ENCODE measurements around the gene FASTKD2. TPM values are rescaled to one million over a fixed set of nuclear protein-coding genes. Genes with fewer than 3 reads are reported as not detected.

The FASTKD2 gene
- total RNA-seq, 5 donors from 2014 or later (not counting 1 experiment from before 2014, with no cell fraction given), result 18.3 to 25.8 (median 21.7) TPM

DNA sequence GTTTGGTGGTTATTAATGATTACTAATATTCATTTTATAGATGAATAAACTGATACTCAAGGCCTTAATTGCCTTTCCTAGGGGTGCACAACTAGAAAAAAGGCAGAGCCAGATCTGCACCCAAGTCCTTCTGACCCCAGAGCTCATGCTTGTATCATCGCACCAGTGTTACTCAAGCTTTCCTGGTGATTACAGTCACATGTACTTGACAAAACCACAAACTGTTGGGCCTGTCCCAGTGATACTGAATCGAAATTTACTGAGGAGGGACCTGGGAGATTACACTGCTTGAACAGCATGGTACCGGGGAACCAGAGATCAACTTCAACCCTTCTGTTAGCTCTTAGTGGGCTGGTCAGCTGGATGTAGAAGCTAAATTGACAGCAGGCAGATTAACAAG is 33.7 kb downstream of the FASTKD2 start:
- 40% methylated on average over 1 of the region's 3 CpGs for WGBS (ENCODE audit: insufficient coverage)
- Histone ChIP-seq H3K27ac (ENCODE audit: low read length) (no peak overlapping the region), H3K9me3 (no peaks in the 10 kb centered on the region), H3K27me3 (replicated peaks in 1 of 2; ENCODE audit: control insufficient read depth in 2 of 2, extremely low read depth in 1 of 2, insufficient read depth in 2 of 2, low read length in 1 of 2) (no peaks in the 10 kb centered on the region), H3K4me1 (ENCODE audit: control insufficient read depth in 1 of 2, extremely low read depth in 1 of 2, insufficient read depth in 2 of 2, low read length in 2 of 2) (peaks cover 0 to 7% of the 10 kb centered on the region in 2 experiments), H3K4me3 (ENCODE audit: control insufficient read depth in 1 of 2, extremely low read depth in 1 of 2, low read length in 1 of 2) (no peak overlapping the region), H3K36me3 (ENCODE audit: control insufficient read depth in 2 of 2, extremely low read depth in 1 of 2, insufficient read depth in 1 of 2, low read length in 1 of 2) (peaks cover 0 to 2% of the 10 kb centered on the region in 2 donors)
- Mint-ChIP-seq H3K9me3 (no peaks in the 10 kb centered on the region), H3K27me3 (no peaks in the 10 kb centered on the region), H3K4me1 (peaks cover 16 to 18% (median 17%) of the 10 kb centered on the region in 3 donors), H3K4me3 (no peak overlapping the region), H3K27ac (no peak overlapping the region), H3K36me3 (peaks cover 5% of the 10 kb centered on the region)
- no peak for ATAC-seq (replicated peaks in 1 of 4)
- ChIA-PET POLR2A (no interaction called here), CTCF (interaction anchor here (0.6 to 1.9 kb wide), 6 partner anchors 16 to 1274 kb away, joined by 3 to 9 read pairs (median 3); no protein-coding TSS in a partner anchor)
- no peak for DNase-seq

- peaks cover 0 to 7% of the 10 kb centered on the region in 2 experiments for H3K4me1 ChIP-seq (ENCODE audit: control insufficient read depth in 1 of 2, extremely low read depth in 1 of 2, insufficient read depth in 2 of 2, low read length in 2 of 2)
- Mint-ChIP-seq H3K27me3 (no peaks in the 10 kb centered on the region), H3K4me3 (peak overlapping the region; percentile 47 to 64 (median 56)), H3K36me3 (peaks cover 4% of the 10 kb centered on the region), H3K27ac (peak overlapping the region in 1 of 2 donors; percentile 61), H3K4me1 (peaks cover 16 to 18% (median 17%) of the 10 kb centered on the region in 3 donors), H3K9me3 (no peaks in the 10 kb centered on the region)
- H3K27ac ChIP-seq (ENCODE audit: low read length), result no peak overlapping the region
- DNase-seq (peak in 32 of 35 experiments; percentile 2 to 69 (median 28)), ATAC-seq (replicated peaks in 1 of 4) (peak in 3 of 4 experiments; percentile 50 to 65 (median 53))
- POLR2A ChIA-PET, result no interaction called here
- no peaks in the 10 kb centered on the region for H3K27me3 ChIP-seq (replicated peaks in 1 of 2; ENCODE audit: control insufficient read depth in 2 of 2, extremely low read depth in 1 of 2, insufficient read depth in 2 of 2, low read length in 1 of 2)
- no peaks in the 10 kb centered on the region for H3K9me3 ChIP-seq
- peaks cover 0 to 2% of the 10 kb centered on the region in 2 donors for H3K36me3 ChIP-seq (ENCODE audit: control insufficient read depth in 2 of 2, extremely low read depth in 1 of 2, insufficient read depth in 1 of 2, low read length in 1 of 2)
- CTCF ChIA-PET, result interaction anchor here (0.6 to 1.5 kb wide), 9 partner anchors 9 to 1372 kb away, joined by 3 to 10 read pairs (median 3); no protein-coding TSS in a partner anchor
- H3K4me3 ChIP-seq (ENCODE audit: control insufficient read depth in 1 of 2, extremely low read depth in 1 of 2, low read length in 1 of 2), result peak overlapping the region in 1 of 2 donors; percentile 13
- WGBS (ENCODE audit: insufficient coverage), result 32% methylated on average over 5 of the region's 12 CpGs
Measured at GRCh38 chr2:206800506-206801417, 35.4 kb downstream of the FASTKD2 start.

DNA sequence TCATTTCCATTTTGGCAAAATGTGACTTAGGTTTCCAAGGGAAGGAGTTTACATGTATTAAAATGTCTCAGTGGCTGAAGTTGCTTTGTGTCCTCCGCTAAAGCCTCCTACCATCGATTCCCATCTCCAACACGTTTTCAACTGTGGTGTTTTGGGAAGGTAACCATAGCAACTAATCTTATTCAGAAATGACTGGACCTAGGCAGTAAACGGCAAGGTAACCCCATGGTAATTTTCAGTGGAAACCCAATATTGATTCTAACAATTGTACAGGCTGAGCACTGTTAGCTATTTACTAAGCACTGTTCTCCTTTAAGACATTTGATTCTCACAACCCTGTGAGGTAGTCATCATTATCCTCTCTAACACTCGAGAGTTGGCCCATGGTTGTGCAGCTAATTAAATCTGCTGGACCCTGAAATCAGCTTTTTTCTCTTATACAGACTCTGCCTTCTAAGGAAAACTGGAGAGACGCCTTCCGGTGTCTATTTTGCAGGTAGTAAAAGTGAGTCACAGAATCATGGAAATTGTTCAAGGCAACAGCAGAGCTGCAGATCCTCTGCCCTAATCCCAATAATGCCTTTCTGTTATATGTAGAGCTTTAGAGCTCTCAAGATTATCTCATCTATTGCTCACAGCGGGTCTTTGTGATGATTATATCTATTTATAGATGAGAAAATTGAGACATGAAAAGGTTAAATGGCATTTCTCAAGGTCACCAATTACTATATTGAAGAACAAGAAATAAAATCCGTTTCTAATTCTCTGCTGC is 36.2 kb downstream of the FASTKD2 start:
- Mint-ChIP-seq H3K4me1 (peaks cover 16 to 18% (median 17%) of the 10 kb centered on the region in 3 donors), H3K27ac (no peak overlapping the region), H3K9me3 (no peaks in the 10 kb centered on the region), H3K4me3 (no peak overlapping the region), H3K36me3 (peaks cover 4% of the 10 kb centered on the region), H3K27me3 (no peaks in the 10 kb centered on the region)
- peaks cover 0 to 7% of the 10 kb centered on the region in 2 experiments for H3K4me1 ChIP-seq (ENCODE audit: control insufficient read depth in 1 of 2, extremely low read depth in 1 of 2, insufficient read depth in 2 of 2, low read length in 2 of 2)
- ATAC-seq (replicated peaks in 1 of 4) (no peak), DNase-seq (no peak)
- H3K27me3 ChIP-seq (replicated peaks in 1 of 2; ENCODE audit: control insufficient read depth in 2 of 2, extremely low read depth in 1 of 2, insufficient read depth in 2 of 2, low read length in 1 of 2), result no peaks in the 10 kb centered on the region
- no peaks in the 10 kb centered on the region for H3K36me3 ChIP-seq (ENCODE audit: control insufficient read depth in 2 of 2, extremely low read depth in 1 of 2, insufficient read depth in 1 of 2, low read length in 1 of 2)
- H3K27ac ChIP-seq (ENCODE audit: low read length), result no peak overlapping the region
- WGBS (ENCODE audit: insufficient coverage), result 86% methylated on average over 1 of the region's 9 CpGs
- no peaks in the 10 kb centered on the region for H3K9me3 ChIP-seq
- CTCF ChIA-PET, result interaction anchor here (1.1 to 1.5 kb wide), 3 partner anchors 10 to 672 kb away, joined by 3 to 4 read pairs (median 4); no protein-coding TSS in a partner anchor
- POLR2A ChIA-PET, result no interaction called here
- no peak overlapping the region for H3K4me3 ChIP-seq (ENCODE audit: control insufficient read depth in 1 of 2, extremely low read depth in 1 of 2, low read length in 1 of 2)

GRCh38 chr2:206802654-206803514 is 37.5 kb downstream of the FASTKD2 start:
- WGBS (ENCODE audit: insufficient coverage), result 66% methylated on average over 5 of the region's 7 CpGs
- ChIA-PET CTCF (interaction anchor here in 1 of 2 donors (0.6 to 1.2 kb wide), 3 partner anchors 12 to 1238 kb away, joined by 3 read pairs; no protein-coding TSS in a partner anchor), POLR2A (no interaction called here)
- Histone ChIP-seq H3K4me1 (ENCODE audit: control insufficient read depth in 1 of 2, extremely low read depth in 1 of 2, insufficient read depth in 2 of 2, low read length in 2 of 2) (peaks cover 0 to 7% of the 10 kb centered on the region in 2 experiments), H3K27me3 (replicated peaks in 1 of 2; ENCODE audit: control insufficient read depth in 2 of 2, extremely low read depth in 1 of 2, insufficient read depth in 2 of 2, low read length in 1 of 2) (no peaks in the 10 kb centered on the region), H3K9me3 (no peaks in the 10 kb centered on the region), H3K4me3 (ENCODE audit: control insufficient read depth in 1 of 2, extremely low read depth in 1 of 2, low read length in 1 of 2) (no peak overlapping the region), H3K36me3 (ENCODE audit: control insufficient read depth in 2 of 2, extremely low read depth in 1 of 2, insufficient read depth in 1 of 2, low read length in 1 of 2) (no peaks in the 10 kb centered on the region), H3K27ac (ENCODE audit: low read length) (no peak overlapping the region)
- Mint-ChIP-seq H3K36me3 (peaks cover 4% of the 10 kb centered on the region), H3K27me3 (no peaks in the 10 kb centered on the region), H3K27ac (no peak overlapping the region), H3K4me1 (peaks cover 13% of the 10 kb centered on the region in 3 donors), H3K9me3 (no peaks in the 10 kb centered on the region), H3K4me3 (no peak overlapping the region)
- no peak for ATAC-seq (replicated peaks in 1 of 4)
- no peak for DNase-seq

DNA sequence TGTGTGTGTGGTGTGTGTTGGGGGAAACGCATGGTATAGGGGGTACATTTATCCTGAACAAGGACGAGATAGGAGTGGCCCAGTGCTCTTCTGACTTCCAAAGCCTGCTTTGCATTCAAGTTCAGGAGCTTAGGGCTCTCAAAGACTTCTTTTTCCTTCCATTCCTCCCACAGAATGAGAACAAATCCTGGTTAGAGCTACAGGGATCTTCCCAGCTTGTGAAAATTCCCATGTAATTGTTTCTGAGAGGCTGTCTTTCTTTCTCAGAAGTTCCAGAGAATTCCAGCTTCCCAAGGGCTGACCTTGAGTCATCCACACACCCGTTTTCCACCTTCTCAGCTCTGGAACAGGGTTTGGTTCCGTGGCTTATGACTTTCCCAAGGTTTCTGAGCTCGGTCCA is 38.9 kb downstream of the FASTKD2 start:
- no peak for ATAC-seq (replicated peaks in 1 of 4)
- POLR2A ChIA-PET, result no interaction called here
- CTCF ChIA-PET, result interaction anchor here in 1 of 2 donors (0.6 kb wide), 1 partner anchor 548 kb away, joined by 3 read pairs; no protein-coding TSS in a partner anchor

More for the DNA sequence above, 38.9 kb downstream of the FASTKD2 start:
- Mint-ChIP-seq H3K4me3 (no peak overlapping the region), H3K27me3 (no peaks in the 10 kb centered on the region), H3K9me3 (no peaks in the 10 kb centered on the region), H3K36me3 (peaks cover 4% of the 10 kb centered on the region), H3K4me1 (peaks cover 8 to 9% (median 8%) of the 10 kb centered on the region in 3 donors), H3K27ac (no peak overlapping the region)
- no peaks in the 10 kb centered on the region for H3K36me3 ChIP-seq (ENCODE audit: control insufficient read depth in 2 of 2, extremely low read depth in 1 of 2, insufficient read depth in 1 of 2, low read length in 1 of 2)
- DNase-seq, result no peak
- no peak overlapping the region for H3K4me3 ChIP-seq (ENCODE audit: control insufficient read depth in 1 of 2, extremely low read depth in 1 of 2, low read length in 1 of 2)
- H3K4me1 ChIP-seq (ENCODE audit: control insufficient read depth in 1 of 2, extremely low read depth in 1 of 2, insufficient read depth in 2 of 2, low read length in 2 of 2), result peaks cover 0 to 7% of the 10 kb centered on the region in 2 experiments
- H3K27ac ChIP-seq (ENCODE audit: low read length), result no peak overlapping the region
- no CpG with 5 or more reads among the region's 5 CpGs for WGBS (ENCODE audit: insufficient coverage)
- H3K27me3 ChIP-seq (replicated peaks in 1 of 2; ENCODE audit: control insufficient read depth in 2 of 2, extremely low read depth in 1 of 2, insufficient read depth in 2 of 2, low read length in 1 of 2), result no peaks in the 10 kb centered on the region
- no peaks in the 10 kb centered on the region for H3K9me3 ChIP-seq

Measured in T-cell (primary cell).